Right lobe of liver (tissue), 4 donors: ENCODE results near the gene OTOR.

Source experiments
- CTCF ChIP-seq, 4 donors: fragments of 200-600 bp in 3 of 4; fragments of 450-650 bp in 1 of 4; IDR thresholded peaks; one replicate each; pipeline versions ENCODE4 v1.5.1 to v1.8.0; 2016 to 2022; ENCODE audit warnings: antibody characterized with exemption in 4 of 4, mild to moderate bottlenecking in 2 of 4
- POLR2A ChIP-seq: fragments of 450-650 bp; IDR thresholded peaks from one replicate; pipeline ENCODE4 v1.6.1; 2017; ENCODE audit warnings: antibody characterized with exemption, mild to moderate bottlenecking
- donor health status: DM: no; HTN: no; CAD: no.
- donor health status: DM: no; HTN: no; CAD: no.
- donor health status: DM: no; HTN: yes; CAD: no.

DNA sequence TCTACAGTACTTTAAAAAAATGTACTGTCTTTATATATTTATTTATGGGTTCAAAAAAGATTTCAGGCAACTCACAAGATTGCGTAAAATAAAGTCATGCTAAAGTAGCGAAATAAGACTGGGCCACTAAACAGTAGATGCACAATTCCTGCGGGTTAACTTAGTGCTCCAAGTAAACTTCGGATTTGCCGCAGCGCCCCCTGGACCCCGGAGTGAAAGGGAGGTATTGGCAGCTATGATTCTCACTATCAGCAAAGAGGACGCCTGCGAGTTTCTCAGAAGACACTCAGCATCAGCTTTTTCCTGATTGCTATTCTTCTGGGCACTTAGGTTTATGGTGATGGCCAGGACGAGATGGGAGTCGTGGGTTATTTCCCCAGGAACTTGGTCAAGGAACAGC, 1.4 kb downstream of the OTOR start:
- no peak for TF ChIP-seq CTCF (IDR thresholded peaks at IDR 0.05)
- TF ChIP-seq POLR2A, result no peak
